Sigmoid colon (tissue), 7 donors: ENCODE data around the gene R3HDM2. TPM values are rescaled to one million over a fixed set of nuclear protein-coding genes. Genes with fewer than 3 reads are reported as not detected.
A peak's percentile ranks its signal among the peaks of the same experiment; 100 is the strongest.

Experiments used
- DNase-seq: peaks from one replicate; pipeline ENCODE4 v3.0.0-alpha.2; 2019
- H3K27ac ChIP-seq, 4 donors: fragments of 200-600 bp; sonication (generic); one replicate each; pipeline ENCODE4 v1.5.1; 2016 to 2019; ENCODE audit warnings: mild to moderate bottlenecking in 1 of 4
- H3K27me3 ChIP-seq, 3 donors: fragments of 200-600 bp; sonication (generic); one replicate each; pipeline ENCODE4 v1.5.1; 2019; ENCODE audit warnings: mild to moderate bottlenecking in 1 of 3
- H3K36me3 ChIP-seq, 4 donors: fragments of 200-600 bp; sonication (generic); one replicate each; pipeline ENCODE4 v1.5.1; 2016 to 2019
- H3K4me1 ChIP-seq, 4 donors: fragments of 200-600 bp; sonication (generic); one replicate each; pipeline ENCODE4 v1.5.1; 2017 to 2019
- H3K4me3 ChIP-seq, 4 donors: fragments of 200-600 bp; sonication (generic); one replicate each; pipeline ENCODE4 v1.5.1; 2017 to 2019; ENCODE audit warnings: mild to moderate bottlenecking in 2 of 4, moderate library complexity in 1 of 4
- H3K9me3 ChIP-seq, 4 donors: fragments of 200-600 bp in 3 of 4; sonication (generic) in 3 of 4; one replicate each; pipeline versions ENCODE4 v1.5.1 to v1.6.1; 2013 to 2019
- CTCF ChIP-seq, 4 experiments: fragments of 450-650 bp in 3 of 4; fragments of 200-600 bp in 1 of 4; IDR thresholded peaks; one replicate each; pipeline ENCODE4 v1.5.1; 2016 to 2019; ENCODE audit warnings: antibody characterized with exemption in 4 of 4, mild to moderate bottlenecking in 3 of 4, moderate library complexity in 2 of 4
- EP300 ChIP-seq, 4 donors: sonication (generic); formaldehyde crosslinking; IDR thresholded peaks; one replicate each; pipeline ENCODE4 v1.6.1; 2017; ENCODE audit warnings: antibody characterized with exemption in 4 of 4
- POLR2A ChIP-seq, 2 donors: fragments of 450-650 bp; IDR thresholded peaks; one replicate each; pipeline ENCODE4 v1.6.1; 2016; ENCODE audit warnings: antibody characterized with exemption in 2 of 2, mild to moderate bottlenecking in 2 of 2, moderate library complexity in 2 of 2
- POLR2AphosphoS5 ChIP-seq, 4 donors: sonication (generic); formaldehyde crosslinking; IDR thresholded peaks; one replicate each; pipeline ENCODE4 v1.6.1; 2017; ENCODE audit warnings: antibody characterized with exemption in 4 of 4
- WGBS, 2 donors: extraction: QIAGEN DNeasy Blood & Tissue Kit; methylation state at CpG; one replicate each; pipeline ENCODE4 v1.1.7; 2013; 5-methylcytosine and 5-hydroxymethylcytosine counted together
- intact Hi-C: fragments of 100-400 bp; cut with DNase I; formaldehyde crosslinking; loops from one replicate; pipeline ENCODE4 v1.15.1; 2023
- polyA plus RNA-seq, 3 donors: library from polyadenylated mRNA; stranded (reverse); fragments of 200-250 nt; gene quantifications; one replicate each; pipeline ENCODE4 v1.2.3, GENCODE V29; 2013
- total RNA-seq, 4 donors: library from RNA; depleted of rRNA; stranded (reverse); fragments of >200 nt; gene quantifications; one replicate each; pipeline ENCODE4 v1.1.0, GENCODE V29; 2016
- donor health status: healthy with polysubstance abuse.
- donor health status: Bipolar disorder and iron deficiency.
- donor health status: healthy.

The R3HDM2 gene
- total and polyA plus RNA-seq, 7 donors, result 10.9 to 37.7 (median 28.3) TPM

DNA sequence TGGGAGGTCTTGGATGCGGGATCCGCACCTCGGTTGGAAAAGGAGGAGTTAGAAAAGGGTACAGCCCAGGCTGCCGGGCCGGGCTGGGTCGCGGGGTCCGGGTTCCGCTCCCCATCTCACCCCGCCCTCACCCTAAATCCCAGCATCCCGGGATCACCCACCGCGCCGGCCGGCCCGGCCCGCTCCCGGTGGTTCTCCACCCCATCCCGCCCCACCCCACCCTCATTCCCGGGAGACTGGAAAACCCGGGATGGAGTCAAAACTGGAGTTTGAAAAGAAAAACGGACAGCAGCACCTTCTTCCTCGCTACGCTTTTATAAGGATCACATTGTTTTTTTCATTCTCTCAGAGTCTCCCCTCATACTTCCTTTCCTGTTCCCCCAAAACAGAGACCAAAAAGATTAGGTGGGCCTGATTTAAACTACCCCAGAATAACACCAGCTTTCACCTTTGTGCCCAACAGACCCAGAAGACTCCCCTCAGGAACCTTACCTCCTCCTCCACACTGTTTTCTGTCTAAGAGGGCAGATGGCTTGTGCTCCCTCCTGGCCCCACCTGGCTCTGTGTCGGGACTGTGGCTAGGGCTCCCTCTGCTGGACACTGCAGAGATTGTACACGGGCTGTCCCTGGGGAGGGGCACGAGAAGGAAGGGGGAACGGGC lies 31.5 kb upstream of the R3HDM2 start:
- DNase-seq, result peak; percentile 95
- Histone ChIP-seq H3K27me3 (peaks cover 0 to 13% (median 0%) of the 10 kb centered on the region in 3 donors), H3K4me1 (peaks cover 8 to 38% (median 27%) of the 10 kb centered on the region in 4 donors), H3K9me3 (no peaks in the 10 kb centered on the region), H3K27ac (peak overlapping the region; percentile 84 to 91 (median 84)), H3K4me3 (peak overlapping the region; percentile 56 to 71 (median 63)), H3K36me3 (no peaks in the 10 kb centered on the region)
- TF ChIP-seq POLR2A (IDR thresholded peaks at IDR 0.05) (no peak), POLR2AphosphoS5 (IDR thresholded peaks at IDR 0.05) (peak in 3 of 4 donors; percentile 27 to 51 (median 36)), CTCF (IDR thresholded peaks at IDR 0.05) (peak; percentile 91 to 98 (median 95))
- intact Hi-C loops, result loop anchor here (2.0 kb wide), 1 partner anchor 24 kb away; no protein-coding TSS in a partner anchor
- 0 to 1% methylated on average over 28 of the region's 28 CpGs for WGBS, 2 donors

- intact Hi-C loops, result loop anchor here (2.0 kb wide), 2 partner anchors 25 to 85 kb away; partner anchors contain the start of gene DCTN2
- Histone ChIP-seq H3K4me3 (peak overlapping the region; percentile 56 to 71 (median 63)), H3K9me3 (no peaks in the 10 kb centered on the region), H3K4me1 (peaks cover 8 to 38% (median 27%) of the 10 kb centered on the region in 4 donors), H3K36me3 (no peaks in the 10 kb centered on the region), H3K27me3 (peaks cover 0 to 13% (median 0%) of the 10 kb centered on the region in 3 donors), H3K27ac (peak overlapping the region; percentile 84 to 91 (median 84))
- WGBS, 2 donors, result 0% methylated on average over 9 of the region's 9 CpGs
- TF ChIP-seq EP300 (IDR thresholded peaks at IDR 0.05), result no peak
- TF ChIP-seq CTCF (IDR thresholded peaks at IDR 0.05), result no peak
- DNase-seq, result no peak
These were observed 31.0 kb upstream of the R3HDM2 start for GRCh38 chr12:57461917-57462250.

- H3K27me3 ChIP-seq, result peaks cover 0 to 13% (median 0%) of the 10 kb centered on the region in 3 donors
- TF ChIP-seq EP300 (IDR thresholded peaks at IDR 0.05) (no peak), CTCF (IDR thresholded peaks at IDR 0.05) (no peak), POLR2A (IDR thresholded peaks at IDR 0.05) (no peak), POLR2AphosphoS5 (IDR thresholded peaks at IDR 0.05) (no peak)
- H3K9me3 ChIP-seq, result no peaks in the 10 kb centered on the region
- 1% methylated on average over 32 of the region's 32 CpGs for WGBS, 2 donors
- intact Hi-C loops, result loop anchor here (2.0 kb wide), 1 partner anchor 85 kb away; the partner anchor contains the start of gene DCTN2
- peak; percentile 91 for DNase-seq
- H3K36me3 ChIP-seq, result no peaks in the 10 kb centered on the region
- H3K4me3 ChIP-seq, result peak overlapping the region; percentile 56 to 71 (median 63)
- peak overlapping the region; percentile 84 to 91 (median 84) for H3K27ac ChIP-seq
- H3K4me1 ChIP-seq, result peaks cover 8 to 38% (median 27%) of the 10 kb centered on the region in 4 donors
These were observed 30.6 kb upstream of the R3HDM2 start for GRCh38 chr12:57461276-57461916.

DNA sequence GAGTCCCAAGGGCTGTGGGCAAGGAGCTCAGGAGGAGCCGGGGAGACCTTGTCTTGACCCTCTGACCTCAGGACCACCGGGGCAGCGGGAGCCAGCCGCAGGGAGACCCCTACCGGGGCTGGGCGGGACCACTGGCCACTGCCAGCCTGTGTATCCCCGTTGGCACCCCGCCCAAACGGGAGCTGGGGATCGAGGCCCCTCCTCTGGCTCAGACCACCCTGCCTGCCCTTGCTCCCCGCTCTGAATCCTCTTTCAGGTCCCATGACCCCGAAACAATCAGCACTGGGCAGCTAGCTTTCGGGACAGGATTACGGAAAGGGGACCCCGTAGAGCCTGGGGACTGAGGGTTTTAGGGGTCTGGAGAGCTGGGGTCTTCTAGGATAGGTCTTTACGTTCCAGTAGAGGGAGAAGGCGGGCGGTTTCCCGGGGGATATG lies 30.0 kb upstream of the R3HDM2 start:
- Histone ChIP-seq H3K9me3 (no peaks in the 10 kb centered on the region), H3K4me1 (peaks cover 8 to 38% (median 27%) of the 10 kb centered on the region in 4 donors), H3K27me3 (peaks cover 0 to 13% (median 0%) of the 10 kb centered on the region in 3 donors), H3K4me3 (peak overlapping the region; percentile 56 to 71 (median 63)), H3K27ac (peak overlapping the region in 3 of 4 donors; percentile 84 to 91 (median 85)), H3K36me3 (no peaks in the 10 kb centered on the region)
- DNase-seq, result no peak
- intact Hi-C loops, result loop anchor here (2.0 kb wide), 1 partner anchor 86 kb away; the partner anchor contains the start of gene DCTN2
- no peak for TF ChIP-seq POLR2AphosphoS5 (IDR thresholded peaks at IDR 0.05)
- no peak for TF ChIP-seq CTCF (IDR thresholded peaks at IDR 0.05)
- TF ChIP-seq POLR2A (IDR thresholded peaks at IDR 0.05), result no peak
- TF ChIP-seq EP300 (IDR thresholded peaks at IDR 0.05), result no peak
- 2 to 4% methylated on average over 19 of the region's 19 CpGs for WGBS, 2 donors
